Spleen (tissue), 7 donors: ENCODE results near the gene CENPL.

Experiments used
- POLR2A ChIP-seq, 3 donors: fragments of 450-650 bp; IDR thresholded peaks; one replicate each; pipeline ENCODE4 v1.5.1; 2017; ENCODE audit warnings: antibody characterized with exemption in 3 of 3, mild to moderate bottlenecking in 1 of 3
- TF ChIP-seq, protein P1 (sequence below), 11 experiments: fragments of 200-600 bp in 7 of 11; fragments of 450-650 bp in 4 of 11; sonication (generic) in 4 of 11; IDR thresholded peaks in 8 of 11; conservative IDR thresholded peaks in 3 of 11; 1 replicate in 7 of 11; 2 replicates in 4 of 11; pipeline versions ENCODE4 v1.4.0 to v1.8.0; 2016 to 2021; ENCODE audit warnings: antibody characterized with exemption in 11 of 11, inconsistent platforms in 4 of 11, mild to moderate bottlenecking in 1 of 11
- donor health status: DM: no; HTN: no; CAD: no; lungs with moderate emphysema.
- donor health status: DM: no; HTN: no; CAD: no.
- donor health status: DM: no; HTN: no; CAD: no.

DNA sequence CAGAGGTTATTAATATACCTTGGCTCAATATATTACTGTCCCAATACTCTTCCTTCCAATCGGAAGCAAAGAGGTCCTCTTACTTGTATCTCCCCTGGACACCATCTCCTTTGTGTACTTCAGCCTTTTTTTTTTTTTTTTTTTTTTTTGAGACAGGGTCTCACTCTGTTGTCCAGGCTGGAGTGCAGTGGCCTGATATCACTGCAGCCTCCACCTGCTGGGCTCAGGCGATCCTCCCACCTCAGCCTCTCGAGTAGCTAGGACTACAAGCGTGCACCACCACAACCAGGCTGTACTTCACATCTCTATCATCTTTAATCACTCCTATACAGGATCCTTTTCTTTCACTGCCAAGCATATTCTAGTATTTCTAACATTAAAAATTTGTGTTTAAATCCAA lies 3.0 kb downstream of the CENPL start:
- TF ChIP-seq, protein P1, sequence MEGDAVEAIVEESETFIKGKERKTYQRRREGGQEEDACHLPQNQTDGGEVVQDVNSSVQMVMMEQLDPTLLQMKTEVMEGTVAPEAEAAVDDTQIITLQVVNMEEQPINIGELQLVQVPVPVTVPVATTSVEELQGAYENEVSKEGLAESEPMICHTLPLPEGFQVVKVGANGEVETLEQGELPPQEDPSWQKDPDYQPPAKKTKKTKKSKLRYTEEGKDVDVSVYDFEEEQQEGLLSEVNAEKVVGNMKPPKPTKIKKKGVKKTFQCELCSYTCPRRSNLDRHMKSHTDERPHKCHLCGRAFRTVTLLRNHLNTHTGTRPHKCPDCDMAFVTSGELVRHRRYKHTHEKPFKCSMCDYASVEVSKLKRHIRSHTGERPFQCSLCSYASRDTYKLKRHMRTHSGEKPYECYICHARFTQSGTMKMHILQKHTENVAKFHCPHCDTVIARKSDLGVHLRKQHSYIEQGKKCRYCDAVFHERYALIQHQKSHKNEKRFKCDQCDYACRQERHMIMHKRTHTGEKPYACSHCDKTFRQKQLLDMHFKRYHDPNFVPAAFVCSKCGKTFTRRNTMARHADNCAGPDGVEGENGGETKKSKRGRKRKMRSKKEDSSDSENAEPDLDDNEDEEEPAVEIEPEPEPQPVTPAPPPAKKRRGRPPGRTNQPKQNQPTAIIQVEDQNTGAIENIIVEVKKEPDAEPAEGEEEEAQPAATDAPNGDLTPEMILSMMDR (IDR thresholded peaks at IDR 0.05 in 8 of 11, conservative IDR thresholded peaks at IDR 0.05 in 3 of 11) = no peak
- no peak for TF ChIP-seq POLR2A (IDR thresholded peaks at IDR 0.05)
